HL-60 (cell line): ENCODE results near the gene MYO10.
A peak's percentile ranks its signal among the peaks of the same experiment; 100 is the strongest.

Experiments used
- DNase-seq, 2 experiments: peaks; one replicate each; pipeline ENCODE4 v3.0.0-alpha.2; 2010 to 2020; ENCODE audit warnings: low read depth in 1 of 2, low spot score in 1 of 2
- H3K27ac ChIP-seq: fragments of 250-450 bp; sonication (Bioruptor Pico); replicated peaks from 2 replicates; pipeline ENCODE4 v1.5.1; 2020; ENCODE audit warnings: mild to moderate bottlenecking, moderate library complexity
- H3K27me3 ChIP-seq: fragments of 250-450 bp; sonication (Bioruptor Pico); 2 replicates; pipeline ENCODE4 v1.5.1; 2021; ENCODE audit warnings: mild to moderate bottlenecking, moderate library complexity; ENCODE audit not compliant: insufficient read depth, poor library complexity, severe bottlenecking
- H3K4me3 ChIP-seq: replicated peaks from 2 replicates; pipeline ENCODE4 v1.5.1; 2011; ENCODE audit warnings: mild to moderate bottlenecking, control low read depth, low read length; ENCODE audit not compliant: insufficient read depth
- GABPA ChIP-seq: IDR thresholded peaks from 2 replicates; pipeline ENCODE4 v1.6.1; 2012; ENCODE audit warnings: low read depth
- POLR2AphosphoS5 ChIP-seq: IDR thresholded peaks from 2 replicates; pipeline ENCODE4 v1.6.1; 2012; ENCODE audit warnings: low read depth
- SPI1 ChIP-seq: IDR thresholded peaks from 2 replicates; pipeline ENCODE4 v1.6.1; 2012; ENCODE audit warnings: low read depth, mild to moderate bottlenecking, borderline replicate concordance
- TF ChIP-seq, protein P1 (sequence below): IDR thresholded peaks from one replicate; pipeline ENCODE4 v1.5.1; 2011; ENCODE audit warnings: low read length, control low read depth, inconsistent platforms; ENCODE audit not compliant: insufficient read depth
- TF ChIP-seq, protein P2 (sequence below): IDR thresholded peaks from 2 replicates; pipeline ENCODE4 v1.6.1; 2012; ENCODE audit warnings: low read depth; ENCODE audit not compliant: insufficient replicate concordance

MYO10 gene

DNA sequence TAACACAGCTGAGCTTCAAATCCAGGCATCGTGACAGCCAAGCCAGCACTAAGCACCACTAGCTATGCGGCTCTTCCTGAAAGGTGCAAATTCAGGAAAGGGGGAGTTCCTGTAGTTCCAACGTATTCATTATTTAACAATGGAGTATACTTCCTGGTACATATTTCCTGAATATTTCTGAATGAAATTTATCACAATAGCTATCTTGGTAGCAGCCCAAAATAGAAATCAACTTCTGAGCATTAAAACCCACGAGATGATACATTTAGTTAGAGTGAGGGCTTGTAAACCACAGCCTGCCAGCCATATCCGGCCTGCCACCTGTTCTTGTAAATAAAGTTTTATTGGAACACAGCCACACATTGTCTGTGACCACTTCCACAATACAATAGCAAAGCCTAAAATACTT, 209.5 kb downstream of the MYO10 start:
- H3K4me3 ChIP-seq = no peak overlapping the region
- no peak overlapping the region for H3K27ac ChIP-seq
- H3K27me3 ChIP-seq = no peaks in the 10 kb centered on the region
- TF ChIP-seq GABPA (0 out of 2 replicates have a peak, but pooled peaks have one; percentile 29), SPI1 (no peak)
- TF ChIP-seq, protein P1, sequence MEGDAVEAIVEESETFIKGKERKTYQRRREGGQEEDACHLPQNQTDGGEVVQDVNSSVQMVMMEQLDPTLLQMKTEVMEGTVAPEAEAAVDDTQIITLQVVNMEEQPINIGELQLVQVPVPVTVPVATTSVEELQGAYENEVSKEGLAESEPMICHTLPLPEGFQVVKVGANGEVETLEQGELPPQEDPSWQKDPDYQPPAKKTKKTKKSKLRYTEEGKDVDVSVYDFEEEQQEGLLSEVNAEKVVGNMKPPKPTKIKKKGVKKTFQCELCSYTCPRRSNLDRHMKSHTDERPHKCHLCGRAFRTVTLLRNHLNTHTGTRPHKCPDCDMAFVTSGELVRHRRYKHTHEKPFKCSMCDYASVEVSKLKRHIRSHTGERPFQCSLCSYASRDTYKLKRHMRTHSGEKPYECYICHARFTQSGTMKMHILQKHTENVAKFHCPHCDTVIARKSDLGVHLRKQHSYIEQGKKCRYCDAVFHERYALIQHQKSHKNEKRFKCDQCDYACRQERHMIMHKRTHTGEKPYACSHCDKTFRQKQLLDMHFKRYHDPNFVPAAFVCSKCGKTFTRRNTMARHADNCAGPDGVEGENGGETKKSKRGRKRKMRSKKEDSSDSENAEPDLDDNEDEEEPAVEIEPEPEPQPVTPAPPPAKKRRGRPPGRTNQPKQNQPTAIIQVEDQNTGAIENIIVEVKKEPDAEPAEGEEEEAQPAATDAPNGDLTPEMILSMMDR = no peak
- TF ChIP-seq, protein P2, sequence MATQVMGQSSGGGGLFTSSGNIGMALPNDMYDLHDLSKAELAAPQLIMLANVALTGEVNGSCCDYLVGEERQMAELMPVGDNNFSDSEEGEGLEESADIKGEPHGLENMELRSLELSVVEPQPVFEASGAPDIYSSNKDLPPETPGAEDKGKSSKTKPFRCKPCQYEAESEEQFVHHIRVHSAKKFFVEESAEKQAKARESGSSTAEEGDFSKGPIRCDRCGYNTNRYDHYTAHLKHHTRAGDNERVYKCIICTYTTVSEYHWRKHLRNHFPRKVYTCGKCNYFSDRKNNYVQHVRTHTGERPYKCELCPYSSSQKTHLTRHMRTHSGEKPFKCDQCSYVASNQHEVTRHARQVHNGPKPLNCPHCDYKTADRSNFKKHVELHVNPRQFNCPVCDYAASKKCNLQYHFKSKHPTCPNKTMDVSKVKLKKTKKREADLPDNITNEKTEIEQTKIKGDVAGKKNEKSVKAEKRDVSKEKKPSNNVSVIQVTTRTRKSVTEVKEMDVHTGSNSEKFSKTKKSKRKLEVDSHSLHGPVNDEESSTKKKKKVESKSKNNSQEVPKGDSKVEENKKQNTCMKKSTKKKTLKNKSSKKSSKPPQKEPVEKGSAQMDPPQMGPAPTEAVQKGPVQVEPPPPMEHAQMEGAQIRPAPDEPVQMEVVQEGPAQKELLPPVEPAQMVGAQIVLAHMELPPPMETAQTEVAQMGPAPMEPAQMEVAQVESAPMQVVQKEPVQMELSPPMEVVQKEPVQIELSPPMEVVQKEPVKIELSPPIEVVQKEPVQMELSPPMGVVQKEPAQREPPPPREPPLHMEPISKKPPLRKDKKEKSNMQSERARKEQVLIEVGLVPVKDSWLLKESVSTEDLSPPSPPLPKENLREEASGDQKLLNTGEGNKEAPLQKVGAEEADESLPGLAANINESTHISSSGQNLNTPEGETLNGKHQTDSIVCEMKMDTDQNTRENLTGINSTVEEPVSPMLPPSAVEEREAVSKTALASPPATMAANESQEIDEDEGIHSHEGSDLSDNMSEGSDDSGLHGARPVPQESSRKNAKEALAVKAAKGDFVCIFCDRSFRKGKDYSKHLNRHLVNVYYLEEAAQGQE = no peak
- peak in 1 of 2 experiments; percentile 15 for DNase-seq

DNA sequence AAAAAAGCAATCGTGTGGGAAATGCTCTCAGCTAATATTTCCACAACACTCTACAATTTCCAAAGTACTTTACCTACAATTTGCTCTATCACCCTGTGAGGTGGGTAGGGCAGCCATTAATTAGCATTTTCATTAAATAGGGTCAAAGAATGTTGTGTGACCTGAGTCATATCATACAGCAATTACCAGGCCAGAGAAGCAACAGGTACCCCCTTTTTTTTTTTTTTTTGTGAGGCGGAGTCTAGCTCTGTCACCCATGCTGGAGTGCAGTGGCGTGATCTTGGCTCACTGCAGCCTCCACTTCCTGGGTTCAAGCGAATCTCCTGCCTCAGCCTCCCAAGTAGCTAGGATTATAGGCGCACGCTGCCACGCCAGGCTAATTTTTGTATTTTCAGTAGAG, 210.5 kb downstream of the MYO10 start:
- no peak for DNase-seq
- Histone ChIP-seq H3K4me3 (no peak overlapping the region), H3K27me3 (no peaks in the 10 kb centered on the region), H3K27ac (no peak overlapping the region)
- TF ChIP-seq SPI1 = no peak
- no peak for TF ChIP-seq GABPA
- TF ChIP-seq, protein P2 = no peak
- TF ChIP-seq, protein P1 = no peak
- no peak for TF ChIP-seq POLR2AphosphoS5

DNA sequence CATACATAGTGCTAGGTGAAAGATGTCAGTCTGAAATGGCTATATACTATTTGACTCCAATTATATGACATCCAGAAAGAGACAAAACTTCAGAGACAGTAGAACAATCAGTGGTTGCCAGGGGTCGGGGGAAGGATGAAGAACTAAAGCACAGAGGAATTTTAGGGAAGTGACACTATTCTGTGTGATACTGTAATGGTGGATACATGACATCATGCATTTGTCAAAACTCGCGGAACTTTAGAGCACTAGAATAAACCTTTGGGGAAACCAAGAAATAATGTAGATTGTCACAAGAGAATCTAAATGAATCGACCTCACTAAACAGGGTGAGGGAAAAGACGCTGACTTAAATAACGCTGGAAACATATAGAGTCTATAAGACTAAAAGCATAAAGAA, 212.3 kb downstream of the MYO10 start:
- H3K27me3 ChIP-seq = no peaks in the 10 kb centered on the region
- H3K27ac ChIP-seq = no peak overlapping the region
- TF ChIP-seq SPI1 (peak; percentile 57; the same call in 1 of the 2 replicates), GABPA (no peak)
- TF ChIP-seq, protein P1 = no peak
- no peak overlapping the region for H3K4me3 ChIP-seq
- no peak for DNase-seq

DNA sequence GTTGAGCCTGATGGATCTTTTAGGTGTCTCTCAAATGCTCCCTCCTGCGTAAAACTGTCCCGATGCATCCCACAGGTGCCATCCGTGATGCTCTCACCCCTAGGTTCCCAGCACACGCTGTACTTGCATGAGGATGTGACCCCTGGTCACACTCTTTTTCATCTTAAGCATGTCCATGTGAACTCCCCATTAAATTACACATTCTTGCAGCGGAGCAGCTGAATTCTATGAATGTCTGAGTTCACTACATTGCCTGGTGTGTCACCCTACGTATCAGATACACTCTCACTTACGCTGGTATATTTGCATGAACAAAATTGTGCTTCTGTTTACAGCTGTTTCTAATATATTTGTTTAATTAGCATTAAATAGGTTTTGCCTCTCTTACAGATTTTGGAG, 214.0 kb downstream of the MYO10 start:
- DNase-seq = no peak
- H3K4me3 ChIP-seq = no peak overlapping the region
- no peaks in the 10 kb centered on the region for H3K27me3 ChIP-seq
- no peak overlapping the region for H3K27ac ChIP-seq
- TF ChIP-seq, protein P2 = no peak
- no peak for TF ChIP-seq POLR2AphosphoS5
- TF ChIP-seq SPI1 = no peak
- no peak for TF ChIP-seq GABPA
